Thymus (tissue), 14 donors: Measurements from ENCODE around the gene ZNF679. TPM values are rescaled to one million over a fixed set of nuclear protein-coding genes. Genes with fewer than 3 reads are reported as not detected.
"Not testable (repeated sequence)": the region's sequence is repeated elsewhere in the genome, so short reads cannot be mapped to it uniquely, and the experiment has no call there.

ENCODE experiments used
- DNase-seq, 9 donors: peaks; one replicate each; pipeline ENCODE4 v3.0.0-alpha.2; 2013; ENCODE audit warnings: low spot score in 9 of 9, low read depth in 6 of 9, missing footprints in 1 of 9
- H3K27ac ChIP-seq, 2 donors: one replicate each; pipeline ENCODE4 v1.5.1; 2013; ENCODE audit warnings: control low read depth in 1 of 2, low read depth in 1 of 2, low read length in 1 of 2, mild to moderate bottlenecking in 1 of 2, moderate library complexity in 1 of 2
- H3K27me3 ChIP-seq, 2 donors: one replicate each; pipeline ENCODE4 v1.5.1; 2013; ENCODE audit warnings: low read length in 1 of 2; ENCODE audit not compliant: control insufficient read depth in 2 of 2, insufficient read depth in 1 of 2
- H3K36me3 ChIP-seq, 2 donors: one replicate each; pipeline ENCODE4 v1.5.1; 2013; ENCODE audit warnings: low read length in 1 of 2, mild to moderate bottlenecking in 1 of 2, moderate library complexity in 1 of 2; ENCODE audit not compliant: control insufficient read depth in 2 of 2, insufficient read depth in 2 of 2
- H3K4me1 ChIP-seq, 2 donors: one replicate each; pipeline ENCODE4 v1.5.1; 2013; ENCODE audit warnings: low read length in 2 of 2; ENCODE audit not compliant: control insufficient read depth in 2 of 2, insufficient read depth in 2 of 2
- H3K4me3 ChIP-seq, 2 donors: one replicate each; pipeline ENCODE4 v1.5.1; 2013; ENCODE audit warnings: low read length in 2 of 2, control low read depth in 1 of 2, mild to moderate bottlenecking in 1 of 2
- H3K9me3 ChIP-seq, 2 donors: one replicate each; pipeline ENCODE4 v1.5.1; 2013; ENCODE audit warnings: low read length in 1 of 2, mild to moderate bottlenecking in 1 of 2; ENCODE audit not compliant: control insufficient read depth in 2 of 2, insufficient read depth in 1 of 2
- WGBS: extraction: QIAGEN DNeasy Blood & Tissue Kit; methylation state at CpG from one replicate; pipeline ENCODE4 v1.1.7; 2013; 5-methylcytosine and 5-hydroxymethylcytosine counted together
- long read RNA-seq, 10 donors: transcript quantifications; one replicate each; lab custom pipeline, GENCODE V29; 2026
- polyA plus RNA-seq: library from polyadenylated mRNA; stranded (reverse); fragments of 200-250 nt; gene quantifications from one replicate; pipeline ENCODE4 v1.2.3, GENCODE V29; 2013
- total RNA-seq: library from RNA; stranded (reverse); fragments of 120-200 nt; gene quantifications from one replicate; pipeline ENCODE4 v1.2.4, GENCODE V29; 2013
- donor health status: healthy.

ZNF679 gene
- total RNA-seq = not detected
- polyA plus RNA-seq = not detected
- long read RNA-seq, donor 1 = 0 reads
- long read RNA-seq, donor 2 = 0 reads
- long read RNA-seq, donor 3 = 0 reads
- long read RNA-seq, donor 4 = 0 reads
- long read RNA-seq, donor 5 = 0 reads
- long read RNA-seq, donor 6 = 0 reads
- long read RNA-seq, donor 7 = 0 reads
- long read RNA-seq, donor 8 = 0 reads
- long read RNA-seq, donor 9 = 0 reads
- long read RNA-seq, donor 10 = 0 reads

DNA sequence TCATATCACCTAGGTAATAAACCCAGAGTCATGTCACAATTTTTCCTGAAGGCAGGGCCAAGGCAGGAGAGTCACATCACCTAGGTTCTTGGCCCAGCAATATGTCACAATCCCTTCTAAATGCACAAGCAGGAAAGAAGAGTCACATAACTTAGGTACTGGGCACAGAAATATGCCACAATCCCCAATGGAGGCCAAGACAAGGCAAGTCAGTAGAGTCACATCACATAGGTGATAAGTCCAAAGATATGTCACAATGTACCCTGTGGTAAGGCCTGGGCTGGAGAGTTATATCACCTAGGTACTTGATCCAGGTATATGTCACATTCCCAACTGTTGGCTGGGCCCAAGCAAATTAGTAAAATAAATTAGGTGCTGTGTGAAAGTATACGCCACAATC, at the start of gene ZNF679:
Gene ZNF679 (plus strand): TSS at position 301 of the 400 bp plus-strand sequence. CDS start 20,644 bp downstream, outside the sequence.
- not testable (repeated sequence) for H3K4me1 ChIP-seq, H3K27ac ChIP-seq, DNase-seq, H3K27me3 ChIP-seq, H3K36me3 ChIP-seq, H3K4me3 ChIP-seq
- WGBS = 100% methylated on average over 1 of the region's 1 CpG
- H3K9me3 ChIP-seq = peaks cover 2 to 20% of the 10 kb centered on the region in 2 donors

GRCh38 chr7:64180989-64181388, 47.3 kb upstream of the ZNF679 start:
- no peak for DNase-seq
- H3K4me1 ChIP-seq = no peaks in the 10 kb centered on the region
- no peaks in the 10 kb centered on the region for H3K27me3 ChIP-seq
- 42% methylated on average over 4 of the region's 4 CpGs for WGBS
- no peak overlapping the region for H3K4me3 ChIP-seq
- H3K27ac ChIP-seq = no peak overlapping the region
- no peaks in the 10 kb centered on the region for H3K36me3 ChIP-seq
- peaks cover 16 to 35% of the 10 kb centered on the region in 2 donors for H3K9me3 ChIP-seq

- H3K27me3 ChIP-seq = no peaks in the 10 kb centered on the region
- H3K4me1 ChIP-seq = no peaks in the 10 kb centered on the region
- no peaks in the 10 kb centered on the region for H3K36me3 ChIP-seq
- WGBS = 52% methylated on average over 46 of the region's 46 CpGs
- no peak overlapping the region for H3K27ac ChIP-seq
- H3K9me3 ChIP-seq = peaks cover 16 to 35% of the 10 kb centered on the region in 2 donors
- DNase-seq = no peak
- no peak overlapping the region for H3K4me3 ChIP-seq
Observed at GRCh38 chr7:64181586-64181985, 46.7 kb upstream of the ZNF679 start.

- Histone ChIP-seq H3K36me3 (no peaks in the 10 kb centered on the region), H3K4me1 (no peaks in the 10 kb centered on the region), H3K9me3 (peaks cover 16 to 35% of the 10 kb centered on the region in 2 donors), H3K27me3 (no peaks in the 10 kb centered on the region), H3K4me3 (no peak overlapping the region), H3K27ac (no peak overlapping the region)
- no peak for DNase-seq
- WGBS = 49% methylated on average over 66 of the region's 66 CpGs
Observed at GRCh38 chr7:64182036-64182790, 46.1 kb upstream of the ZNF679 start.

DNA sequence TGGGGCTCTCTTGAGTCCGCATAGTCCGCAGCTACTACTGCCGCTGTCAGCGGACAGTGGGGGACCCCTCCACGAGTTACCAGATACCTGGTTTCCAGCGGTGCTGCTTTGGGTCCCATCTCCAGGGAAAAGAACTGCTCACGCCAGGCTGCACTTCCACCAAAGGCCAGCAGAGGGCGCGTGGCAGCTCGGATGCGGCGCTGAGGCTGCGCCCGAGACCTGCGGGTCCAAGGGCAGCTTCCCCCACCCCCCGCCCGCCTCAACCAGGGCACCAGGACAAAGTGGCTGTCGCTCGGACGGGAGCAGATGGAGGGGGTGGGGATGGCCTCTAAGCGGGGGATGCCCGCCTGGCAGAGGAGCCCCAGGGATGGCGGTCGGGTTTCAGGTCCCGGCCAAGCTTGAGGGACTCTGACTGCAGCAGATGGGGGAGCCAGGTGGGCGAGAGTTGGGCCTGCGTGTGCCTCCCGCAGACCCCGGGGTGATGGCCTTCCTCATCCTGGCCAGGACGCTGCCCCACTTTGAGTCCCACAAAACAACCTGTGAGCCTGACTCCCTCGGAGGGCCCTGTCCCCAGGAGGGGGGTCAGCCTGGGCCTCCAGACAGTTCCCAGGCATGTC, 45.0 kb upstream of the ZNF679 start:
- Histone ChIP-seq H3K9me3 (peaks cover 16 to 45% of the 10 kb centered on the region in 2 donors), H3K4me3 (no peak overlapping the region), H3K27me3 (no peaks in the 10 kb centered on the region), H3K4me1 (no peaks in the 10 kb centered on the region), H3K27ac (no peak overlapping the region), H3K36me3 (no peaks in the 10 kb centered on the region)
- DNase-seq = no peak
- WGBS = 31% methylated on average over 31 of the region's 31 CpGs

DNA sequence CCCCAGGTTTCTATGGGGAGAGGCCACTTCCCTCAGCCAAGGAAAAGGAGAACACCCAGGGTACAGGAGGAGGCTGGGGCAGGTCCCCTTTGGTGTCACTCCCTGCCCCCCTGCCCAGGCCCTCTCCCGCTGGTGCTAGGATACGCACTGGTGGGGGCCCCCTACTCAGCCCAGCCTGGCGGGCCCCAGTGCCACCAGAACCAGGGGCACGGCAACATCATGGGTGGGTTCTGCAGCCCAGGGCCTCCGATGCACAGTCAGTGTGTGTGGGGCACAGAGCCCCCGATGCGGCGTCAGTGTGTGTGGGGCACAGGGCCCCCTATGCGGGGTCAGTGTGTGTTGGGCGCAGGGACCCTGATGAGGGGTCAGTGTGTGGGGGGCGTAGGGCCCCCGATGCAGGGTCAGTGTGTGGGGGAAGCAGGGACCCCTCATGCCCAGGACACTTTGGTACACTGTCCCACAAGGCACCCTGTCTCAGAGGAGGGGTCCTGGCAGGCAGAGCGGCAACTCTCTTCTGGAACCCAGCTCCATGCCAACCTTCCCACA, 44.4 kb upstream of the ZNF679 start:
- H3K27ac ChIP-seq = no peak overlapping the region
- H3K9me3 ChIP-seq = peaks cover 16 to 42% of the 10 kb centered on the region in 2 donors
- no peak for DNase-seq
- WGBS = 97% methylated on average over 13 of the region's 13 CpGs
- H3K4me1 ChIP-seq = no peaks in the 10 kb centered on the region
- H3K36me3 ChIP-seq = no peaks in the 10 kb centered on the region
- H3K27me3 ChIP-seq = no peaks in the 10 kb centered on the region
- no peak overlapping the region for H3K4me3 ChIP-seq

GRCh38 chr7:64184376-64184775, 43.9 kb upstream of the ZNF679 start:
- no peak for DNase-seq
- peaks cover 16 to 42% of the 10 kb centered on the region in 2 donors for H3K9me3 ChIP-seq
- no peak overlapping the region for H3K27ac ChIP-seq
- no peak overlapping the region for H3K4me3 ChIP-seq
- 95% methylated on average over 12 of the region's 12 CpGs for WGBS
- H3K27me3 ChIP-seq = no peaks in the 10 kb centered on the region
- no peaks in the 10 kb centered on the region for H3K4me1 ChIP-seq
- H3K36me3 ChIP-seq = no peaks in the 10 kb centered on the region

- Histone ChIP-seq H3K4me1 (no peaks in the 10 kb centered on the region), H3K9me3 (peaks cover 9 to 47% of the 10 kb centered on the region in 2 donors), H3K27me3 (no peaks in the 10 kb centered on the region), H3K4me3 (no peak overlapping the region), H3K36me3 (no peaks in the 10 kb centered on the region), H3K27ac (no peak overlapping the region)
- no peak for DNase-seq
- WGBS = 66% methylated on average over 3 of the region's 3 CpGs
Observed at GRCh38 chr7:64187408-64187807, 40.9 kb upstream of the ZNF679 start.

- H3K27ac ChIP-seq = no peak overlapping the region
- H3K9me3 ChIP-seq = peaks cover 0 to 32% of the 10 kb centered on the region in 2 donors
- DNase-seq = no peak
- no peaks in the 10 kb centered on the region for H3K27me3 ChIP-seq
- H3K36me3 ChIP-seq = no peaks in the 10 kb centered on the region
- H3K4me3 ChIP-seq = no peak overlapping the region
- no peaks in the 10 kb centered on the region for H3K4me1 ChIP-seq
- 97% methylated on average over 24 of the region's 24 CpGs for WGBS
Observed at GRCh38 chr7:64192148-64192704, 36.0 kb upstream of the ZNF679 start.
